Fibroblast of lung (primary cell): ENCODE data around the gene CEP164. TPM values are rescaled to one million over a fixed set of nuclear protein-coding genes. Genes with fewer than 3 reads are reported as not detected.

Experiments
- DNase-seq, 2 donors: peaks; one replicate each; pipeline versions ENCODE4 v3.0.0 to v3.0.0-alpha.2; 2010; ENCODE audit warnings: low read depth in 2 of 2
- H2AFZ ChIP-seq: 2 replicates; pipeline ENCODE4 v1.5.1; 2012; ENCODE audit warnings: low read length, control low read depth, inconsistent platforms
- H3K27ac ChIP-seq: 2 replicates; pipeline ENCODE4 v1.5.1; 2011; ENCODE audit warnings: low read length, control low read depth; ENCODE audit not compliant: insufficient read depth
- H3K27me3 ChIP-seq: 2 replicates; pipeline ENCODE4 v1.5.1; 2011; ENCODE audit warnings: mild to moderate bottlenecking, low read length; ENCODE audit not compliant: control insufficient read depth, insufficient read depth
- H3K36me3 ChIP-seq: 2 replicates; pipeline ENCODE4 v1.5.1; 2011; ENCODE audit warnings: low read length; ENCODE audit not compliant: control insufficient read depth, insufficient read depth
- H3K4me1 ChIP-seq: 2 replicates; pipeline ENCODE4 v1.5.1; 2011; ENCODE audit warnings: low read length; ENCODE audit not compliant: control insufficient read depth, insufficient read depth; ENCODE audit errors: extremely low read depth
- H3K4me2 ChIP-seq: 2 replicates; pipeline ENCODE4 v1.5.1; 2011; ENCODE audit warnings: low read length, control low read depth; ENCODE audit not compliant: insufficient read depth; ENCODE audit errors: extremely low read depth
- H3K4me3 ChIP-seq, 4 experiments: fragments of 200-600 bp in 1 of 4; sonication (generic) in 1 of 4; replicated peaks in 1 of 4; 2 replicates each; pipeline ENCODE4 v1.5.1; 2011 to 2016; ENCODE audit warnings: low read length in 4 of 4, low read depth in 3 of 4, mild to moderate bottlenecking in 3 of 4, control low read depth in 2 of 4, inconsistent platforms in 1 of 4, mixed read lengths in 1 of 4; ENCODE audit not compliant: insufficient read depth in 1 of 4; ENCODE audit errors: control extremely low read depth in 1 of 4
- H3K79me2 ChIP-seq: 2 replicates; pipeline ENCODE4 v1.5.1; 2012; ENCODE audit warnings: mild to moderate bottlenecking, low read length, inconsistent platforms; ENCODE audit not compliant: control insufficient read depth, insufficient read depth
- H3K9ac ChIP-seq: 2 replicates; pipeline ENCODE4 v1.5.1; 2011; ENCODE audit warnings: mild to moderate bottlenecking, low read length, control low read depth; ENCODE audit not compliant: insufficient read depth
- H3K9me3 ChIP-seq: 2 replicates; pipeline ENCODE4 v1.5.1; 2012; ENCODE audit warnings: low read depth, low read length; ENCODE audit not compliant: control insufficient read depth, insufficient read depth
- H4K20me1 ChIP-seq: 2 replicates; pipeline ENCODE4 v1.5.1; 2011; ENCODE audit warnings: low read length; ENCODE audit not compliant: control insufficient read depth, insufficient read depth; ENCODE audit errors: extremely low read depth
- CTCF ChIP-seq, 2 donors: IDR thresholded peaks in 1 of 2; conservative IDR thresholded peaks in 1 of 2; 1 replicate in 1 of 2; 2 replicates in 1 of 2; pipeline ENCODE4 v1.5.1; 2011 to 2012; ENCODE audit warnings: low read length in 2 of 2, control low read depth in 1 of 2, inconsistent platforms in 1 of 2, low read depth in 1 of 2, mild to moderate bottlenecking in 1 of 2
- EZH2 ChIP-seq: IDR thresholded peaks from 2 replicates; pipeline ENCODE4 v1.5.1; 2012; ENCODE audit warnings: low read length, control low read depth, mild to moderate bottlenecking; ENCODE audit errors: missing control alignments
- polyA plus RNA-seq, 2 donors: library from polyadenylated mRNA; depleted of rRNA in 1 of 2; stranded (reverse) in 1 of 2; unstranded in 1 of 2; fragments of >200 nt; gene quantifications; 2 replicates each; pipeline ENCODE4 v1.2.1, GENCODE V29; 2011 to 2012; ENCODE audit warnings: missing spikeins in 1 of 2
- total RNA-seq: library from RNA; depleted of rRNA; stranded (reverse); fragments of >200 nt; gene quantifications from 2 replicates; pipeline ENCODE4 v1.2.1, GENCODE V29; 2014

Gene CEP164
- total and polyA plus RNA-seq, 2 donors (not counting 1 experiment from before 2014, with no cell fraction given) = 16.1 to 33.5 TPM

- Histone ChIP-seq H3K4me2 (no peak overlapping the region), H3K27ac (no peak overlapping the region), H3K27me3 (no peaks in the 10 kb centered on the region), H3K79me2 (no peaks in the 10 kb centered on the region), H3K9ac (no peak overlapping the region), H3K9me3 (no peaks in the 10 kb centered on the region), H3K4me1 (no peaks in the 10 kb centered on the region), H2AFZ (no peak overlapping the region), H4K20me1 (no peaks in the 10 kb centered on the region), H3K4me3 (no peak overlapping the region), H3K36me3 (peaks cover 9% of the 10 kb centered on the region)
- no peak for DNase-seq
- TF ChIP-seq EZH2 (no peak), CTCF (conservative IDR thresholded peaks at IDR 0.05 in 1 of 2, IDR thresholded peaks at IDR 0.05 in 1 of 2; ENCODE audit: low read depth in 1 of 2, low read length in 2 of 2) (no peak)
These were observed 41.9 kb downstream of the CEP164 start for GRCh38 chr11:117369534-117369933.

DNA sequence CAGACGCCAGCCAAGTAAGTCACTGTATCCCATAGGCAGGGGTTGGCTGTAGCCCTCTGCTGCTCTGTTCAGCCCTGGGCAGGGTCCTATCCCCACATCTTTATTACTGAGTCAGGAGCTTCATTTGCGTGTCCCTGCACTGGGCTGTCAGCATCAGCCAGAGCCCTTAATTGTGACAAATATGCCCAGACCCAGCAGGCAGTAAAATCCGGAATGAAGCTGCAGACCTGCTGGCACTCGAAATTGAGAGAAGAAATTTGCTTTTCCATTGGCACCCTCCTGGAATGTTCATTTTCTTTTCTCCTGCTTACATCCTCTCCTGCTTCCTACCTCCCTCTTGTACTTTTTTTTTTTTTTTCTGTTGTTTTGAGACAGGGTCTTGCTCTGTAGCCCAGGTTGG, 43.8 kb downstream of the CEP164 start:
- TF ChIP-seq EZH2 = no peak
- TF ChIP-seq CTCF (conservative IDR thresholded peaks at IDR 0.05 in 1 of 2, IDR thresholded peaks at IDR 0.05 in 1 of 2; ENCODE audit: low read depth in 1 of 2, low read length in 2 of 2) = no peak
- H2AFZ ChIP-seq = no peak overlapping the region
- no peak for DNase-seq
- no peak overlapping the region for H3K4me3 ChIP-seq
- H3K27me3 ChIP-seq = no peaks in the 10 kb centered on the region
- H3K27ac ChIP-seq = no peak overlapping the region
- H4K20me1 ChIP-seq = no peaks in the 10 kb centered on the region
- no peaks in the 10 kb centered on the region for H3K79me2 ChIP-seq
- H3K4me1 ChIP-seq = no peaks in the 10 kb centered on the region
- H3K36me3 ChIP-seq = peaks cover 8% of the 10 kb centered on the region
- H3K9ac ChIP-seq = no peak overlapping the region
- H3K9me3 ChIP-seq = no peaks in the 10 kb centered on the region
- H3K4me2 ChIP-seq = no peak overlapping the region

- no peak for DNase-seq
- H3K36me3 ChIP-seq = peaks cover 4% of the 10 kb centered on the region
- no peak for TF ChIP-seq CTCF (conservative IDR thresholded peaks at IDR 0.05 in 1 of 2, IDR thresholded peaks at IDR 0.05 in 1 of 2; ENCODE audit: low read depth in 1 of 2, low read length in 2 of 2)
- TF ChIP-seq EZH2 = no peak
- no peaks in the 10 kb centered on the region for H4K20me1 ChIP-seq
- H3K9me3 ChIP-seq = no peaks in the 10 kb centered on the region
- H3K27me3 ChIP-seq = no peaks in the 10 kb centered on the region
- no peaks in the 10 kb centered on the region for H3K79me2 ChIP-seq
- H2AFZ ChIP-seq = no peak overlapping the region
- no peak overlapping the region for H3K4me2 ChIP-seq
- H3K4me1 ChIP-seq = no peaks in the 10 kb centered on the region
- no peak overlapping the region for H3K27ac ChIP-seq
- no peak overlapping the region for H3K4me3 ChIP-seq
- no peak overlapping the region for H3K9ac ChIP-seq
These were observed 46.8 kb downstream of the CEP164 start for GRCh38 chr11:117374316-117375055.
